HG03558 (cell line): ENCODE results near the gene TMEM182.

Experiments
- ATAC-seq: cut with Tn5 transposase; IDR thresholded peaks from one replicate; pipeline ENCODE4 v1.9.1; 2021; ENCODE audit warnings: moderate number of reproducible peaks; ENCODE audit not compliant: unreplicated experiment; ENCODE audit errors: extremely low read depth

TMEM182 gene

GRCh38 chr2:102797486-102797885 lies 35.7 kb downstream of the TMEM182 start:
- no peak for ATAC-seq

- no peak for ATAC-seq
Observed at GRCh38 chr2:102798181-102798580, 36.4 kb downstream of the TMEM182 start.

- ATAC-seq: no peak
Observed at GRCh38 chr2:102801098-102801718, 39.4 kb downstream of the TMEM182 start.

GRCh38 chr2:102801858-102802699 lies 40.2 kb downstream of the TMEM182 start:
- no peak for ATAC-seq

- ATAC-seq: no peak
Observed at GRCh38 chr2:102803041-102803896, 41.4 kb downstream of the TMEM182 start.

GRCh38 chr2:102803897-102804217 lies 42.0 kb downstream of the TMEM182 start:
- no peak for ATAC-seq

- ATAC-seq: no peak
Observed at GRCh38 chr2:102806250-102806837, 44.5 kb downstream of the TMEM182 start.

- no peak for ATAC-seq
Observed at GRCh38 chr2:102809291-102810189, 47.7 kb downstream of the TMEM182 start.

- no peak for ATAC-seq
Observed at GRCh38 chr2:102815285-102815684, 53.5 kb downstream of the TMEM182 start.

- ATAC-seq: no peak
Observed at GRCh38 chr2:102826904-102827303, 65.1 kb downstream of the TMEM182 start.

- no peak for ATAC-seq
Observed at GRCh38 chr2:102832789-102833188, 71.0 kb downstream of the TMEM182 start.

GRCh38 chr2:102834523-102835273 lies 72.9 kb downstream of the TMEM182 start:
- ATAC-seq: no peak

GRCh38 chr2:102837626-102838198 lies 75.9 kb downstream of the TMEM182 start:
- ATAC-seq: no peak

- no peak for ATAC-seq
Observed at GRCh38 chr2:102839668-102840388, 78.0 kb downstream of the TMEM182 start.

GRCh38 chr2:102841107-102841840 lies 79.4 kb downstream of the TMEM182 start:
- ATAC-seq: no peak

- no peak for ATAC-seq
Observed at GRCh38 chr2:102843764-102844443, 82.1 kb downstream of the TMEM182 start.

- ATAC-seq: no peak
Observed at GRCh38 chr2:102844911-102845310, 83.1 kb downstream of the TMEM182 start.
